ENCODE measurements around the gene ADD1.

- TF ChIP-seq POLR2A (IDR thresholded peaks at IDR 0.05) = peak; percentile 72
- TF ChIP-seq, protein P1, sequence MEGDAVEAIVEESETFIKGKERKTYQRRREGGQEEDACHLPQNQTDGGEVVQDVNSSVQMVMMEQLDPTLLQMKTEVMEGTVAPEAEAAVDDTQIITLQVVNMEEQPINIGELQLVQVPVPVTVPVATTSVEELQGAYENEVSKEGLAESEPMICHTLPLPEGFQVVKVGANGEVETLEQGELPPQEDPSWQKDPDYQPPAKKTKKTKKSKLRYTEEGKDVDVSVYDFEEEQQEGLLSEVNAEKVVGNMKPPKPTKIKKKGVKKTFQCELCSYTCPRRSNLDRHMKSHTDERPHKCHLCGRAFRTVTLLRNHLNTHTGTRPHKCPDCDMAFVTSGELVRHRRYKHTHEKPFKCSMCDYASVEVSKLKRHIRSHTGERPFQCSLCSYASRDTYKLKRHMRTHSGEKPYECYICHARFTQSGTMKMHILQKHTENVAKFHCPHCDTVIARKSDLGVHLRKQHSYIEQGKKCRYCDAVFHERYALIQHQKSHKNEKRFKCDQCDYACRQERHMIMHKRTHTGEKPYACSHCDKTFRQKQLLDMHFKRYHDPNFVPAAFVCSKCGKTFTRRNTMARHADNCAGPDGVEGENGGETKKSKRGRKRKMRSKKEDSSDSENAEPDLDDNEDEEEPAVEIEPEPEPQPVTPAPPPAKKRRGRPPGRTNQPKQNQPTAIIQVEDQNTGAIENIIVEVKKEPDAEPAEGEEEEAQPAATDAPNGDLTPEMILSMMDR (IDR thresholded peaks at IDR 0.05) = peak in 3 of 4 donors; percentile 43 to 56 (median 44)
These were observed 119.7 kb downstream of the ADD1 start, which contains the start of the genes GRK4 and NOP14 for GRCh38 chr4:2963175-2963965.

All from right lobe of liver (tissue), 4 donors.